GM13976 (cell line): Measurements from ENCODE around the gene RNF146.

ENCODE experiments used
- DNase-seq: peaks from one replicate; pipeline ENCODE4 v3.0.0; 2012; ENCODE audit warnings: low spot score
- CTCF ChIP-seq: IDR thresholded peaks from 2 replicates; pipeline ENCODE4 v1.5.1; 2012; ENCODE audit warnings: borderline replicate concordance, mild to moderate bottlenecking; ENCODE audit not compliant: insufficient read depth; ENCODE audit errors: extremely low read depth, missing control alignments, control extremely low read depth
- in situ Hi-C: fragments of 300-500 bp; cut with MboI; formaldehyde crosslinking; loops from one replicate; pipeline ENCODE4 v1.12.0; 2022; ENCODE audit warnings: low sequenced_read_pairs, mixed read lengths, inconsistent platforms; ENCODE audit not compliant: unreplicated experiment

Gene RNF146

DNA sequence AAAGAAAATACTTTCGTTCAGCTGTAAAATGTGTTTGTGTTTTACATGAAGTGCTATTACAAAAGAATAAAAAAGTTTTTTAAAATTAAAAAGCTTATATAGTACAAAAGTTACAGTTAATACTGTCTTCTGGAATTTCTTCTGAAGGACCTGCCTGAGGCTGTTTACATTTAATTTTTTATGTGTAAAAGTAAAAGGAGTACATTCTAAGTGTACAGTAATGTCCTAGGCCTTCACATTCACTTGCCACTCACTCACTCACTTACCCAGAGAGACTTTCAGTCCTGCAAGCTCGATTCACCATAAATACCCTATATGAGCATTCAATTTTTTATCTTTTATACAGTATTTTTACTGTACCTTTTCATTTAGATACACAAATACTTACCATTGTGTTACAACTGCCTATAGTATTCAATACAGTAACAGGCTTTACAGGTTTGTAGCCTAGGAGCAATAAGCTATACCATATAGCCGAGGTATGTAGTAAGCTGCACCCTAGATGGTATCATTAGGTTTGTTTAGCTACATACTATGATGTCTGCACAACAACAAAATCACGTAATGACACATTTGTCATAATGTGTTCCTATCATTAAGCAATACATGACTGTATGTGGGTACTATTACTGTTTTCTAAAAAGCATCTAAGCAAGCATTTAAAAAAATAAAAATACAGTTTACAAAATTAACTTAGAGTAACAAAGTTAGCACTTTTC, 33.0 kb downstream of the RNF146 start:
- no peak for DNase-seq
- TF ChIP-seq CTCF = no peak
- in situ Hi-C loops = loop anchor here (25.0 kb wide), 1 partner anchor 238 kb away; no protein-coding TSS in a partner anchor

DNA sequence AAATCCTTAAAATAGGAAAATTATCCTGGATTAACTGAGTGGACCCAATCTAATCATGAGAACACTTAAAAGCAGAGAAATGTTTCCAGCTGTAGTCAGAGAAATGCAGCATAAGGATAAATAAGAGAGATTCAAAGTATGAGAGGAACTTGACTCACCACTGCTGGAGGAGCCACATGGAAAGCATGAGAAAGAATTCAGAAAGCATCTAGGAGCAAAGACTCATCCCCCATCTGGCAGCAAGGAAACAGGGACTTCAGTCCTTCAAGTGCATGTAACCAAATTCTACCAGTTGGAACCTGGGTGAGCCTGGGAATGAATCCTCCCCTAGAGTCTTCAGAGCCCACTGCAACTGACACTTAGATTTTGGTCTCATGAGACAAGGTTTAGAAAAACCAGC, 33.7 kb downstream of the RNF146 start:
- no peak for TF ChIP-seq CTCF
- in situ Hi-C loops = loop anchor here (25.0 kb wide), 1 partner anchor 237 kb away; no protein-coding TSS in a partner anchor
- DNase-seq = no peak

- in situ Hi-C loops = loop anchor here (25.0 kb wide), 1 partner anchor 236 kb away; no protein-coding TSS in a partner anchor
- no peak for DNase-seq
- no peak for TF ChIP-seq CTCF
These were observed 34.6 kb downstream of the RNF146 start for GRCh38 chr6:127301199-127301700.

- in situ Hi-C loops = loop anchor here (25.0 kb wide), 1 partner anchor 234 kb away; no protein-coding TSS in a partner anchor
- peak; percentile 28 for DNase-seq
These were observed 36.3 kb downstream of the RNF146 start for GRCh38 chr6:127302728-127303660.

DNA sequence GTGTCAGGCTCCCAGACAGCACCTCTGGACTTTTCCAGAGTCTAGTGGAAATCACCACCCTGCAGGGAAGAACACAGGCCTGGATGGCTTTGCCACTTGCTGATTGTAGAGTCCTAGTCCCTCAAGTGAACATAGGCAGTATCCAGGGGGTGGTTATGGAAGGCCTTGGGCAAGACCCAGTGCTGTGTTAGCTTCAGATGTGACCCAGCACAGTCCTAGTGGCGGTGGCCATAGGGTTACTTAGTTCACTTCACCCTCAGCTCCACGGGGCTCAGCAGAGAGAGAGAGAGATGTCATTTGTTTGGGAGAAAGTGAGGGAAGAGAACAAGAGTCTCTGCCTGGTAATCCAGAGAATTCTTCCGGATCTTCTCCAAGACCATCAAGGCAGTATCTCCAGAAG, 37.3 kb downstream of the RNF146 start:
- no peak for DNase-seq
- TF ChIP-seq CTCF = no peak
- in situ Hi-C loops = loop anchor here (25.0 kb wide), 1 partner anchor 233 kb away; no protein-coding TSS in a partner anchor

More at GRCh38 chr6:127302728-127303660, 36.3 kb downstream of the RNF146 start:
- peak; percentile 33 for TF ChIP-seq CTCF

DNA sequence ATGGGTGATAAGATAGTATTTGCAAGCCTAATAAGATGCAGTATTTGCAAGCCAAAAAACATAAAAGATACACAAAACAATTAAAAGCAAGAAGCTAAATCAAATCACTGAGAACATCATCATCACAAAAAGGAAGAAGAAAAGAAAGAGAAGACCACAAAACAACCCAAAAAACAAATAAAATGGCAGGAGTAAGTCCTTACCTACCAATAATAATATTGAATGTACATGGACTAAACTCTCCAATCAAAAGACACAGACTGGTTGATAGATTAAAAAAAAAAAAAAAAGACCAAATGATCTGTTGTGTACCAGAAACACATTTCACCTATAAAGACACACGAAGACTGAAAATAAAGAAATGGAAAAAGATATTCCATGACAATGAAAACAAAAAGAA, 39.1 kb downstream of the RNF146 start:
- TF ChIP-seq CTCF = no peak
- DNase-seq = no peak
- in situ Hi-C loops = loop anchor here (25.0 kb wide), 1 partner anchor 232 kb away; no protein-coding TSS in a partner anchor
